Measurements from ENCODE around the gene ISG20L2.
"Not testable (repeated sequence)": the region's sequence is repeated elsewhere in the genome, so short reads cannot be mapped to it uniquely, and the experiment has no call there.

ISG20L2 gene

GRCh38 chr1:156728599-156729462 is at the start of gene ISG20L2:
Gene ISG20L2, minus strand, starts transcription at chr1:156728766. Its CDS starts 1,114 bp downstream, at chr1:156727652.
- peak; percentile 97 for DNase-seq

GRCh38 chr1:156777573-156777972 is 49.0 kb upstream of the ISG20L2 start:
- no peak for DNase-seq

GRCh38 chr1:156776942-156777341 is 48.4 kb upstream of the ISG20L2 start:
- DNase-seq: no peak

- DNase-seq: no peak
Observed at GRCh38 chr1:156775799-156776198, 47.2 kb upstream of the ISG20L2 start.

GRCh38 chr1:156773607-156774006 is 45.0 kb upstream of the ISG20L2 start:
- no peak for DNase-seq

- no peak for DNase-seq
Observed at GRCh38 chr1:156772728-156773497, 44.3 kb upstream of the ISG20L2 start.

- DNase-seq: no peak
Observed at GRCh38 chr1:156772222-156772621, 43.7 kb upstream of the ISG20L2 start.

GRCh38 chr1:156768610-156769295 is 40.2 kb upstream of the ISG20L2 start:
- no peak for DNase-seq

GRCh38 chr1:156767879-156768604 is 39.5 kb upstream of the ISG20L2 start:
- no peak for DNase-seq

- peak; percentile 98 for DNase-seq
Observed at GRCh38 chr1:156767101-156767878, 38.7 kb upstream of the ISG20L2 start, which contains the start of gene PRCC. Gene PRCC, plus strand, starts transcription at chr1:156767535. Its CDS starts 237 bp downstream, at chr1:156767772.

GRCh38 chr1:156766298-156767100 is 37.9 kb upstream of the ISG20L2 start:
- no peak for DNase-seq

GRCh38 chr1:156765666-156766065 is 37.1 kb upstream of the ISG20L2 start:
- DNase-seq: no peak

GRCh38 chr1:156765136-156765535 is 36.6 kb upstream of the ISG20L2 start:
- not testable (repeated sequence) for DNase-seq

- DNase-seq: no peak
Observed at GRCh38 chr1:156760796-156761104, 32.2 kb upstream of the ISG20L2 start.

- peak; percentile 18 for DNase-seq
Observed at GRCh38 chr1:156760092-156760795, 31.7 kb upstream of the ISG20L2 start.

- not testable (repeated sequence) for DNase-seq
Observed at GRCh38 chr1:156757572-156758253, 29.1 kb upstream of the ISG20L2 start.

- no peak for DNase-seq
Observed at GRCh38 chr1:156756355-156756754, 27.8 kb upstream of the ISG20L2 start.

GRCh38 chr1:156755527-156755950 is 27.0 kb upstream of the ISG20L2 start:
- DNase-seq: no peak

GRCh38 chr1:156754219-156754618 is 25.7 kb upstream of the ISG20L2 start:
- no peak for DNase-seq

Measured in NCI-H2029 (cell line).